ENCODE results near the gene SEC14L2. TPM values are rescaled to one million over a fixed set of nuclear protein-coding genes. Genes with fewer than 3 reads are reported as not detected.

SEC14L2 gene
- total and polyA plus RNA-seq, 2 experiments from 2014 or later = 2.5 to 4.2 TPM

- Histone ChIP-seq H3K79me2 (replicated peaks; ENCODE audit: insufficient read depth) (peaks cover 5% of the 10 kb centered on the region; the same call in 1 of the 2 replicates), H3K9me2 (ENCODE audit: insufficient read depth) (no peaks in the 10 kb centered on the region), H3K4me3 (peak overlapping the region; percentile 70), H3K4me1 (ENCODE audit: insufficient read depth) (peaks cover 13% of the 10 kb centered on the region), H3K4me2 (peak overlapping the region; percentile 85), H3K27ac (ENCODE audit: low read depth) (peak overlapping the region; percentile 69), H3K27me3 (ENCODE audit: insufficient read depth) (no peaks in the 10 kb centered on the region), H3F3A (replicated peaks; ENCODE audit: low read depth) (peaks cover 20% of the 10 kb centered on the region), H4K20me1 (replicated peaks; ENCODE audit: insufficient read depth) (no peaks in the 10 kb centered on the region), H3K36me3 (ENCODE audit: insufficient read depth) (no peaks in the 10 kb centered on the region; the same call in 1 of the 2 replicates), H2AFZ (peak overlapping the region; percentile 44)
- peak; percentile 48 for DNase-seq (ENCODE audit: low spot score)
- H3K36me3 Mint-ChIP-seq (ENCODE audit: low read depth) = peaks cover 24% of the 10 kb centered on the region
- H3K27me3 Mint-ChIP-seq (ENCODE audit: insufficient read depth, low read depth, poor library complexity) = peaks cover 22% of the 10 kb centered on the region
- ATAC-seq = no peak
- peak overlapping the region; percentile 75; the same call in 1 of the 2 replicates for H3K27ac Mint-ChIP-seq
- 0 out of 4 replicates have a peak, but pooled peaks of 1 of the 2 experiments have one; percentile 15 for TF ChIP-seq CTCF (conservative IDR thresholded peaks at IDR 0.05; ENCODE audit: low read depth in 2 of 2)
- TF ChIP-seq CREB1 (CRISPR knock-in tag; IDR thresholded peaks at IDR 0.05; ENCODE audit: low read depth) = no peak
- H3K4me1 Mint-ChIP-seq = peaks cover 26% of the 10 kb centered on the region
- H3K9me3 Mint-ChIP-seq = no peaks in the 10 kb centered on the region
- peak overlapping the region; percentile 92 for H3K4me3 Mint-ChIP-seq
Observed at GRCh38 chr22:30424534-30425326, 27.9 kb downstream of the SEC14L2 start.

- ATAC-seq = no peak
- Histone ChIP-seq H2AFZ (peak overlapping the region; percentile 67), H3K4me1 (ENCODE audit: insufficient read depth) (peaks cover 13% of the 10 kb centered on the region), H3K27me3 (ENCODE audit: insufficient read depth) (no peaks in the 10 kb centered on the region), H3K79me2 (replicated peaks; ENCODE audit: insufficient read depth) (peaks cover 5% of the 10 kb centered on the region; the same call in 1 of the 2 replicates), H3K4me3 (peak overlapping the region; percentile 70), H3F3A (replicated peaks; ENCODE audit: low read depth) (peaks cover 20% of the 10 kb centered on the region), H3K36me3 (ENCODE audit: insufficient read depth) (no peaks in the 10 kb centered on the region; the same call in 1 of the 2 replicates), H3K9me2 (ENCODE audit: insufficient read depth) (no peaks in the 10 kb centered on the region), H3K27ac (ENCODE audit: low read depth) (peak overlapping the region; percentile 47; the same call in 1 of the 2 replicates), H3K4me2 (peak overlapping the region; percentile 85), H4K20me1 (replicated peaks; ENCODE audit: insufficient read depth) (no peaks in the 10 kb centered on the region)
- Mint-ChIP-seq H3K4me3 (peak overlapping the region; percentile 91), H3K27me3 (ENCODE audit: insufficient read depth, low read depth, poor library complexity) (peaks cover 24% of the 10 kb centered on the region), H3K9me3 (no peaks in the 10 kb centered on the region), H3K36me3 (ENCODE audit: low read depth) (peaks cover 21% of the 10 kb centered on the region), H3K4me1 (peaks cover 31% of the 10 kb centered on the region), H3K27ac (peak overlapping the region; percentile 97)
- no peak for DNase-seq (ENCODE audit: low spot score)
- TF ChIP-seq ZNF462 (CRISPR knock-in tag; IDR thresholded peaks at IDR 0.05) (no peak), EZH2phosphoT487 (IDR thresholded peaks at IDR 0.05; ENCODE audit: unreplicated experiment) (no peak), ZNF331 (CRISPR knock-in tag; IDR thresholded peaks at IDR 0.05; ENCODE audit: low read depth) (no peak), REST (IDR thresholded peaks at IDR 0.05; ENCODE audit: unreplicated experiment) (no peak), CREB1 (CRISPR knock-in tag; IDR thresholded peaks at IDR 0.05; ENCODE audit: low read depth) (no peak), ETS1 (IDR thresholded peaks at IDR 0.05) (no peak)
Observed at GRCh38 chr22:30425327-30425615, 28.5 kb downstream of the SEC14L2 start.
